ENCODE data around the gene AIF1.
A peak's percentile ranks its signal among the peaks of the same experiment; 100 is the strongest.

The AIF1 gene

DNA sequence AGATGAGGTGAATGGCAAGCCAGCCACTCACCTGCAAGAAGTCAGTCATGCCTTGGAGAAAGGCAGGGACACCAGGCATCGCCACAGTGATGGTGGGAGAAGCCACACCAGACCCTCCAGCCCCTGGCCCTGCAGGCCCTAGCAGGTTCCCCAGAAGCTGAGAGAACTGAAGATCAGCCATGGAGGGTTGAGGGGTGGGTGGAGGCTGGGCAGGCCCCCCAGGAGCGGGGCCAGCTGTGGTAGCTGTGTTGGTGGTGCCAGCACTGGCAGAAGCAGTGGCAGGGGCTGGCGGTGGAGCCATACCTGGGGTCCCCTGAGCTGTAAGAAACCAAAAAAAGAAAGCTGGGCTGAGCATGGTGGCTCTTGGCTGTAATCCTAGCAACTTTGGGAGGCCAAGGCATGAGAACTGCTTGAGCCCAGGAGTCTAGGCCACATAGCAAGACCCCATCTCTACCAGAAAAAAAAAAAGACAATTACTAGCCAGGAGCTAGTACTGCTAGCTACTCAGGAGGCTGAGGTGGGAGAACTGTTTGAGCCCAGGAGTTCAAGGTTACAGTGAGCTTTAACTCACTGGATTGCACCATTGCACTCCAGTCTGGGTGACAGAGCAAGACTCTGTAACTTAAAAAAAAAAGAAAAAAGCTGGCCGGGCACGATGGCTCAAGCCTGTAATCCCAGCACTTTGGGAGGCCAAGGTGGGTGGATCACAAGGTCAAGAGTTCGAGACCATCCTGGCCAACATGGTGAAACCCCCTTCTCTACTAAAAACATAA lies 27.9 kb downstream of the AIF1 start:
- no peak for DNase-seq (ENCODE audit: low spot score)

DNA sequence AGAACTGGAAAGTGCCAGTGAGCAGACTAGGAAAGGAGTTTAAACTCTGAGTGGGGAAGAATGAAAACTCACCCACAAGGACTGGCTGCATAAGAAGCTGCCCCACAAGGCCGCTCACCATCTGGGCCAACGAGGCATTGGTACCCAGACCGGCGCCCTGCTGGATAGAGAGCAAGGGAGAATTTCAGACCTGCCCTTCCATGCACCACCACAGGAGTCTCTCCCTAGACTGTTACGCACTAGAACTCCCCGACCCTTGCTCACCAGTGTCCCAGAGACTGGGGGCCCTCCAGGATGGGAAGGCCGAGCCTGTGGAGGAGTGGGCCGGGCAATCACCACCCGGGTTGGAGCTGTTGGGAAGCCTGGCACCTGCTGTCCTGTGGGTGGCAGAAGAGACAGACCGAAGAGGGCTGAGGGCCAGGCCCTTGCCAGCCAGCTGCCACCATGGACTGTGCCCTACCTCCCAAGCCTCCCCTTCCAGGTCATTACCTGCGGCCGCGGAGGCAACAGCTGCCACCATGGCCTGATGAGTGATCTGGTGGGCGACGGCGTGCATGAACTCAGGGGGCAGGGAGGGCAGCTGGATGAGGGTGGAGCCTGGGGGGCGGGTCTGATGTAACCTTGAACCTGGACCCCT lies 28.9 kb downstream of the AIF1 start:
- no peak for DNase-seq (ENCODE audit: low spot score)

GRCh38 chr6:31645325-31645724 lies 30.3 kb downstream of the AIF1 start:
- no peak for DNase-seq (ENCODE audit: low spot score)

DNA sequence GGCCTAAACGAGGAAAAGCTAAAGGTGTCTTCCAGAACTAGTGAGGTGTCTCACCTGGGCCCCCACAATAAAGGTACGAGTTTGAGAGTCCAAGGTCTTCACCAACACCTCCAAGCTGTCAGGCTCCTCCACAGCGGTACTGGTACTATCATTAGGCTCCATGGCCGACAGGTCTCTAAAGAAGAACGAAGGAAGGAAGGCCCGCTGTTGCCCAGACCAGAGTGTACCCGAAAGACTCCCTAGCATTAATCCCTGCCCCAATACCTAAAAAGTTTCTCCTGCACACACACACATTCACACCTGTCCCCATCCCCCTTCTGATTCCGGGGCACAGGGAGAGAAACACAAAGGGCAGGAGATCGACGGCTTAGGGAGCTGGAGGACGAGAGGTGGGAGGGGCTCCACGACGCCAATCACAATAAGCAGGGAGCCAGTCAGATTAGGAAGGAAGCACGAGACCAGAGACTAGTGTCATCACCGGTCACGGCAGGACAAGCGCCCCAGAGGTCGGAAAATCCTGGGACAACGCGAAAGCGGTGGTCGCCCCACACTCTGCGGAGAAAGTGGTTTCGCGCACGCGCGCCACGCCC lies 36.7 kb downstream of the AIF1 start:
- peak; percentile 83 for DNase-seq (ENCODE audit: low spot score)

- peak; percentile 88 for DNase-seq (ENCODE audit: low spot score)
These were observed 38.1 kb downstream of the AIF1 start for GRCh38 chr6:31652925-31653724.

DNA sequence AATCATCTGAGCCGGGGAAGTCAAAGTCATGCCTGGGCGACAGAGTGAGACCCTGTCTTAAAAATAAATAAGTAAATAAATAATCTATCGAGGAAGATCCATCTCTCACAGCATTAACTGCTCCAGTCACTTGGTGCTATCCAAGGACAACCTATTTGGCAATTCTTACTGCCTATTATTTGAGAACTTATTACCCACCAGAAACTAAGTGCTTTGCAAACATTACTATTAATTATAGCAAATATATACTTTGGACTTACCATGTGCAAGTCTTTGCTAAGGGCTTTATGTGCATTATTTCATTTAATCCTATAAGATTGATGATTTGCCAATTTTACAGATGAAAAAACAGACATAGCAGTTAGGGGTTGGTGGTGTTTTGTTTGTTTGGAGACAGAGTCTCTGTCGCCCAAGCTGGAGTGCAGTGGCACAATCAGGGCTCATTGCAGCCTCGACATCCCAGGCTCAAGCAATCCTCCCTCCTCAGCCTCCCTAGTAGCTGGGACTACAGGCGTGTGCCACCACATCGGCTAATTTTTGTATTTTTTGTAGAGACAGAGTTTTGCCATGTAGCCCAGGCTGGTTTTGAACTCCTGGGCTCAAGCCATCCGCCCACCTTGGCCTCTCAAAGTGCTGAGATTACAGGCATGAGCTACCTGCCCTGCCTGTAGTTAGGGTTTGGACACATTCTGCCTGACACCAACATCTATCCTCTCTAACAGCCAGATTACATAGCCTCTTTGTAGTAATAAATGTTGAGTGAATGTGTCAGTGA lies 39.7 kb downstream of the AIF1 start:
- no peak for DNase-seq (ENCODE audit: low spot score)

DNA sequence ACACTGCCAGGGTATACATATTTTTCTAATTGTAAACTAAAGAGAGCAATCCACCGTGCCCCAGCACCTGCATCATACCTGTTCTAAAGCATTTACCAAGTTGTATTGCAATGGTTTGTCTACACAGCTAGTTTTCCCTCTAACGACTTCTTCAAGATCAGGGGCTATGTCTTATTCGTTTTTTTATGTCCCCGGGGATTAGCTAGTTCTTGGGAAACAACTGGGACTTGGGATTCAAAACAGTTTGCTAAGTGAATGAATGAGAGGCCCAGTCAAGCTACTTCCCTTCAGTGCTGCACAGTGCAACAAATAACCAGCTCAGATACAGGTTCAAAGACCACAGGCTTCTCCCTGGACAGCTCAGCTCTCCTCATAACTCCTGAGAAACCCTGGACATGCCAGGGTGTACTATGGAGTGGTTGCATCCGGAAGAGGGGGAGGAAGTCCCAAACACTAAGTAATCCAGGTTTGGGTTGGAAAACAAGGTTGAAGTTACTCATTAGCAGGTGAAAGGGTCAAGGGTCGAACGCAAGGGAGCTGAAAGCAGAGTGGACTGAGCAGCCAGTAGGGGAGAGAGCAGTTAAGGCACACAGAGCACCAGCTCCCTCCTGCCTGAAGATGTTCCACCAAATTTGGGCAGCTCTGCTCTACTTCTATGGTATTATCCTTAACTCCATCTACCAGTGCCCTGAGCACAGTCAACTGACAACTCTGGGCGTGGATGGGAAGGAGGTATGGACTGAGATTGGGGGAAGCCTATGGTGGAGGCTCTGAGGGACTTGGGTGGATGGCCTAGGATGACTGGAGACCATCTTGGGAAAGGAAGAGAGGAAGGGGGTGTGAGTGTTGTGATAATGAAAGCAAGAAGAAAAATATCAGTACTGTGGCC lies 40.6 kb downstream of the AIF1 start, which contains the start of gene APOM:
TSS of gene APOM (plus strand) at position 546 of the 889 bp plus-strand sequence. CDS start at position 619, 73 bp downstream.
- DNase-seq (ENCODE audit: low spot score), result no peak

DNA sequence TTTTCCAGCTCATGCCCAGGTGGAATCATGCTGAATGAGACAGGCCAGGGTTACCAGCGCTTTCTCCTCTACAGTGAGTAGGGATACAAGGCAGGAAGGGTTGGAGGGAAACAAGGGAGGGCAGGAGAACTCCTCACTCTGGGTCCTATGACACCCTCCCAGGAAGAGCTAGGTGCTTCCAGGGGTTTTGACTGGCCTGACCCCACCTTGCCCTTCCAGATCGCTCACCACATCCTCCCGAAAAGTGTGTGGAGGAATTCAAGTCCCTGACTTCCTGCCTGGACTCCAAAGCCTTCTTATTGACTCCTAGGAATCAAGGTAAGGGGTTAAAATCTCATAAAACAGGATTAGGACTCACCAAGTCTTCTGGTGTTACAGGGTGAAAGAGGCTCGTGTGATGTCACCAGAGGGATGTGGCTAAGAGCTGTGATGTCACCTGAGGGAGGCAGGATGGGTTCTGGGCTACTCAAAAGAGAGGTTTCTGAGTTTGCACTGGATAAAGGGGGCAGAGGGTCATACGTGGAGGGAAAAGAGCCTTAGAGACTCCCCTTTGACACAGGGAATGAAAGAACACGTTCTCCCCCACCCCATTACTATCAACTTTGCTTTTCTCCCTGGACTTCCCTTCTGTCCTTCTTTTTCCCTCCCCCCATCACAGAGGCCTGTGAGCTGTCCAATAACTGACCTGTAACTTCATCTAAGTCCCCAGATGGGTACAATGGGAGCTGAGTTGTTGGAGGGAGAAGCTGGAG lies 42.5 kb downstream of the AIF1 start:
- no peak for DNase-seq (ENCODE audit: low spot score)

DNA sequence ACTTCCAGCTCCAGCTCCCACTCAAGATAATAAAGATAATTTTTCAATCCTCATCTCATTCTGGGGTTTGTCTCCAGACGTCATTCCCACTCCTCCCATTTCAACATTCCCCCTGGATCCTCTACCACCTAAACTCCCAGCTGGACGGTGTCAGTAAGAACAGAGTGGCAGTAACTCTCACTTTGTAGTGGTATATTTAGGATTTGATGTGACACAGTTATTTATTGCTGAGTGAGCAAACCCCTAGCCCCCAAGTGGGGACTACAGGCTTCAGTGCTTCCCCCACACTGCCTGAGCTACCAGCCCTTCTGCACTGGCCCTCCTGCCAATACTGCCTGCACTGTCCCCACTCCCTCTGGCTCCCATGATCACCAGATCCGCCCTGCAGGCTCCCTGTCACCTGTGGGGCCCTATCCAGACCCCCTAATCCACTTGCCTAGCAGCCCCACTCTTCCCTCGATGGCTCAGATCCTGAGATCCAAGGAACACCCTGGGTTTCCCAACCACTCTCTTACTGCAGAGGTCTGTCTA lies 43.2 kb downstream of the AIF1 start:
- DNase-seq (ENCODE audit: low spot score), result no peak

DNA sequence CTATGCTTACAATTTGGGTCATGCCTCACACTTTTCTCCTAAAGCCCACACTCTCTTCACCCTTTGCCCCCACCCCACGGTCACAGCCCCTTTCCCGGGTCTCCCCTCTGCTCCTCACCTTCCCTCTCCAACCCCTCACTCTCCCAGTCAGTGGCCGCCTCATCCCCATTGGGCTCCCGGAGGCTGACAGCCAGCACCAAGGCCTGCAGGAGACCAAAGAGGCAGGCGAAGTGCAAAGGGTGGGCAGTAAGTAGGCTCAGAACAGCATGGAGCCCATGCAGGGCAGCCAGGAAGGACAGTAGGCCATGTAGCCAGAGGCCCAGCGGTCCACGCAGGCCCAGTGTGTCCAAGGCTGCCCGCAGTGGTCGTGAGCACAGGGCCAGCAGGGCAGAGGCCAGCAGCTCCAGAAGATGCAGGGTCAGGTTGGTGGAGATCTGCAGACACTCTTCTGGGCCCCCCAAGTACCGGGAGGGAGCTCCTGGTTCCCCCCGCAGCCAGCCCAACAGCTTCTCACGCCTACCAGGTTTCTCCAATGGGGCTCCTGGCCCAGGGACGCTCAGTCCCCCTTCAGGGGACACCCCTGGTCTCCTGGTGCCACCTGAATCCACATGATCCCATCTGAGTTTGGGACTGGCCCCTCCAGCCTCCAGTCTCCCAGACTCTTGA lies 44.1 kb downstream of the AIF1 start:
- no peak for DNase-seq (ENCODE audit: low spot score)

DNA sequence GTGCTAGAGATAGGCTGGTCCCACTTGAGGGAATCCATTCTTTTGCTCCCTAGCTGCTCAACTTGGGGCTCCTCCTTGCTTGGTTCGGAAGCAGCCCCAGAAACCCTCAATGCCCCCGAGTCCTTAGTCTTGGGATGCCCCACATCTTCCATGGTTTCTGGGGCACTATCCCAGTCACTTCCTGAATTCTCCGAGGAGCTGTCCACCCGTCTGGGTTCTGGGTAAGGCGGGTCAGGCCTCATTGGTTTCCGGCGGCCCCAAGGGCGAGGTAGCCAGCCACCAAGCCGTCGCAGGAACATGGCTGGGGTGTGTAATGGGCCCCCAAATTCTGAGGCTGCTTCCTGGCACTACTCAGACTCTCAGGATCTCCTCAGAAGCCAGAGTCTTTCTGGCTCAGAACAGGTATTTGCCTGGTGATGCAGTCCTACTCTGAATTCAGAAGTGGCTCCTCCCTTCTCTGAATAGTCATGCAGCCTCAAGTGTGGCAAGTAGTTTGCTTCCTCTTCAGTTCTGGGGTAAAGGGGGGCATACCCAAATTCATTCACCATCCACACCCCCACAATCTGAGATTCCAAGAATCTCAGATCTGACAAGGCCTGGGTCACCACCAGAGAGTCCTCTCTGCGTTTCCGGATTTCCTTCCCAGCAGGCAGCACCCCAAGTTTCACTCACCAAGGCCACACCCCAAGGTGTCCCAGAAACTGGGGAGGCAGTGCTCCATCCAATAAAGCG lies 44.8 kb downstream of the AIF1 start:
- DNase-seq (ENCODE audit: low spot score), result no peak

DNA sequence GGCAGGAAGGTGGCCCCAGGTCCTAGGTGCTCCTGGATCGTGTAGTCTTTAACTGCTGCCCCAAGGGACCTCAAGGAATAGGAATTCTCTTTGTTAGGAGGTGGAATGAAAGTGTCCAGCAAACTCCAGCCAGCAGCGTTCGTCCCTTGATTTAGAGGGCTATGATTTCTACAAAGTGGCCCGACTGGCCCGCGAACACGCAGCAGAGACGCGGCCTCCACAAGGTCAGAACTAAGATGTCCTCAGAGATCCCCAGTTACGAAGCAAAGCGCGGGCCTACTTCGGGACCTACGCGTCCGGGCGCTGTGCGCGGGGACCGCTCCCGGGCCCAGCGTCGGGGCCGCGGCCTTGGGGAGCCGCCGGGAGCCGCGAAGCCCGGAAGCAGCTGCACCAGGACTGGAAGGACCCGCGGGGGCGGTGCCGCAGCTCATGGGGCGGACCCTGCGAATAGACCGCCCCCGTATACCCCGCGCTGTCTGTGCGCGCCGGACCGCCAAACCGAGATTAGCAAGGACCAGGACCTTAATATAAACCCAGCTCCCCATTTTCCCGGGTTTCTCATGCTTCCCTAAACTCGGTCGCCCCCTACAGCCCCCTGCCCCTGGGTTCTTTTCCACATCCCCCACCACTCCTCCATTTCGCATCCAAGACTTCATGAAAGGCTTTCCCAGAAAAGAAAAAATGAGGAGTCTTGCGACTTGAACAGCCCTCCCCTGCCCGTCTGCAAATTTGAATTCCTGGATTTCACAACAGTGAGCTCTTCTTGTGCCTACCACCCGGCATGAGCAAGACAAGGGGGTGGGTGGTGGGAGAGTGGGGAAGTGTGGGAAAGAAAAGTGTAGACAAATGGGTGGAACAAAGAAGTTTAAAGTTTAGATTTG lies 45.6 kb downstream of the AIF1 start, which contains the start of gene C6orf47:
TSS of gene C6orf47 (minus strand) at position 398 of the 881 bp plus-strand sequence. CDS start 831 bp downstream, outside the sequence.
- peak; percentile 92 for DNase-seq (ENCODE audit: low spot score)

DNA sequence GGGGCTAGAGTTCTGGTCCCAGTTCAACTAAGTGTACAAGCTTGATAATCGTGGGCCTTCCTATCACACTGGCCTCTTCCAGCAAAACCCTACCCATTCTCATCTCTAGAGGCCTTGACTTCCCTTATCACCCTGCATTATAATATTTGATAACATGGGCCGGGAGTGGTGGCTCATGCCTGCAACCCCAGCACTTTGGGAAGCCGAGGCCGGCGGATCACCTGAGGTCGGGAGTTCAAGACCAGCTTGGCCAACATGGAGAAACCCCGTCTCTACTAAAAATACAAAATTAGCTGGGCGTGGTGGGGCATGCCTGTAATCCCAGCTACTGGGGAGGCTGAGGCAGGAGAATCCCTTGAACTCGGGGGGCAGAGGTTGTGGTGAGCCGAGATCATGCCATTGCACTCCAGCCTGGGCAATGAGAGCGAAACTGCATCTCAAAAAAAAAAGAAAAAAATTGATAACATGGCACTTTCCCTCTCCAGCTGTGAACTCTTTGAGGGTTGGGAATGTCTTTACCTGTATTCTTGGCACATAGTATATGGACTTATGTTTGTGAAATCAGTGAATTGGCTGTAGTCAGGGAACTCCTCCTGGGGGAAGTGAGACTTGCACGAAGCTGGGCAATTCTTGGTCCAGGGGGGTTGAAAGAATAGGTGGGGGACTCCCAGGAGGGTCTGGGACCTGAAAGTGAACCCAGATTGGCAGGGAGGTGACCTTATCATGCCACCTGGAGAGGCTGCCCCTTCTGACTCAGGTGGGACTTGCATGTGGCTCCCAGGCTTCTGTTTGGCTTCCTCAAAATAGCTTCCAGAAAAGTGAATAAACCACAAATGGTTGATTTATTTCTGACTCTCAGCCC lies 46.5 kb downstream of the AIF1 start:
- DNase-seq (ENCODE audit: low spot score), result no peak

GRCh38 chr6:31662124-31662723 lies 47.2 kb downstream of the AIF1 start:
- DNase-seq (ENCODE audit: low spot score), result no peak

DNA sequence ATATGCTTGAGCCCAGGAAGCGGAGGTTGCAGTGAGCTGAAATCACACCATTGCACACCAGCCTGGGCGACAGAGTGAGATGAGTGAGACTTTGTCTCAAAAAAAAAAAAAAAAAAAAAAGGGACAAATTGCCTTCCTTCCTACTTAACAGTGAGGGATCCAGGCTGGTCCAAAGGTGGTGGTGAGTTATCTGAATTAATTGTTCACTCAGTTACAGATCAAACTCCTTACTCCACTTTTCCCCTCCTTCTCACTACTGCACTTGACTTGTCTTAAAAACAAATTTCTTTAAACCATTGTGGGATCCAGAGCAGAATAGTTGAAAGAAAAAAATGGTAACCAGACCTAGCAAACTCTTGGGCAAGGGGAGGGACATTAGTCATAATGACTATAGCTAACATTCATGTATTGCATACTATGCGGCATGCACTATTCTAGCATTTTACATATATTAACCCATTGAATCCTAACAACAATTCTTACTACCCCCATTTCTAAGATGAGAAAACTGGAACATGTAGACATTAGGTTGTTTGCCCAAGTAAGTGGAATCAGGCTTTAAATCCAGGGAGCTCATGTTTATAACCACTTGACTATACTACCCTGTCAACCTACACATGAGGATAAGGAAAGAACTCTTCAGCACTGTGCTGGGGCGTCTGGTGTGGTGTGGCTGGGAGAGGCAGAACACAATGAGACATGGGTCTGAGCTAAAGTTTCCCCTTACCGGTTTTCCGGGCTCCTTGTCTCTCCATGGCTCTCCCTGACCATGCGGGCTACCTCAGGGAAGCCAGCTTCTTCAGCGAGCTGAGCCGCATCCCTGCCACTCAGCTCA lies 48.3 kb downstream of the AIF1 start:
- DNase-seq (ENCODE audit: low spot score), result no peak

Measured in iPS-NIHi11 (cell line).